ENCODE results near the gene RPS6KB2. TPM values are rescaled to one million over a fixed set of nuclear protein-coding genes. Genes with fewer than 3 reads are reported as not detected.
"Not testable (repeated sequence)": the region's sequence is repeated elsewhere in the genome, so short reads cannot be mapped to it uniquely, and the experiment has no call there.

Gene RPS6KB2
- total RNA-seq, 1 donor from 2014 or later = 83.1 TPM

GRCh38 chr11:67476692-67477091 is 48.4 kb downstream of the RPS6KB2 start:
- H3K27ac Mint-ChIP-seq; H3K36me3 Mint-ChIP-seq (ENCODE audit: low read depth); DNase-seq; H3K4me1 Mint-ChIP-seq; intact Hi-C loops (cut with micrococcal nuclease); H3K4me3 Mint-ChIP-seq; H3K27me3 Mint-ChIP-seq; H3K9me3 Mint-ChIP-seq: not testable (repeated sequence)

DNA sequence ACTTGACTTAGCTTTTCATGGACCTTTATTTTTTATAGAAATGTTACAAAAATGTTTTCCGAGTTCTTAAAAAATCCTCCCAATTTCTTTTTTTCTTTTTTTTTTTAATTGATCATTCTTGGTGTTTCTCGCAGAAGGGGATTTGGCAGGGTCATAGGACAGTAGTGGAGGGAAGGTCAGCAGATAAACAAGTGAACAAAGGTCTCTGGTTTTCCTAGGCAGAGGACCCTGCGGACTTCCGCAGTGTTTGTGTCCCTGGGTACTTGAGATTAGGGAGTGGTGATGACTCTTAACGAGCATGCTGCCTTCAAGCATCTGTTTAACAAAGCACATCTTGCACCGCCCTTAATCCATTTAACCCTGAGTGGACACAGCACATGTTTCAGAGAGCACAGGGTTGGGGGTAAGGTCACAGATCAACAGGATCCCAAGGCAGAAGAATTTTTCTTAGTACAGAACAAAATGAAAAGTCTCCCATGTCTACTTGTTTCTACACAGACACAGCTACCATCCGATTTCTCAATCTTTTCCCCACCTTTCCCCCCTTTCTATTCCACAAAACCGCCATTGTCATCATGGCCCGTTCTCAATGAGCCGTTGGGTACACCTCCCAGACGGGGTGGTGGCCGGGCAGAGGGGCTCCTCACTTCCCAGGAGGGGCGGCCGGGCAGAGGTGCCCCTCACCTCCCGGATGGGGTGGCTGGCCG is 49.2 kb downstream of the RPS6KB2 start:
- H3K9me3 Mint-ChIP-seq; H3K27ac Mint-ChIP-seq; intact Hi-C loops (cut with micrococcal nuclease); H3K4me3 Mint-ChIP-seq; H3K4me1 Mint-ChIP-seq; H3K27me3 Mint-ChIP-seq; H3K36me3 Mint-ChIP-seq (ENCODE audit: low read depth); DNase-seq: not testable (repeated sequence)

GRCh38 chr11:67482275-67482826 is 54.1 kb downstream of the RPS6KB2 start:
- no peak for DNase-seq
- Mint-ChIP-seq H3K27ac (peak overlapping the region; percentile 99), H3K9me3 (peaks cover 6% of the 10 kb centered on the region), H3K36me3 (ENCODE audit: low read depth) (peaks cover 33% of the 10 kb centered on the region), H3K4me1 (peaks cover 40% of the 10 kb centered on the region), H3K27me3 (peaks cover 5% of the 10 kb centered on the region), H3K4me3 (peak overlapping the region; percentile 96)
- intact Hi-C loops (cut with micrococcal nuclease) = loop anchor here (1.0 to 10.0 kb wide), 3 partner anchors 13 to 528 kb away; partner anchors contain the start of genes GRK2, PC and TMEM134

GRCh38 chr11:67482827-67483798 is 54.8 kb downstream of the RPS6KB2 start, which contains the start of gene AIP:
Gene AIP (plus strand): TSS chr11:67483026. CDS start chr11:67483159, 133 bp downstream.
- intact Hi-C loops (cut with micrococcal nuclease) = loop anchor here (1.0 to 10.0 kb wide), 4 partner anchors 14 to 528 kb away; partner anchors contain the start of genes GRK2, PC and TMEM134

DNA sequence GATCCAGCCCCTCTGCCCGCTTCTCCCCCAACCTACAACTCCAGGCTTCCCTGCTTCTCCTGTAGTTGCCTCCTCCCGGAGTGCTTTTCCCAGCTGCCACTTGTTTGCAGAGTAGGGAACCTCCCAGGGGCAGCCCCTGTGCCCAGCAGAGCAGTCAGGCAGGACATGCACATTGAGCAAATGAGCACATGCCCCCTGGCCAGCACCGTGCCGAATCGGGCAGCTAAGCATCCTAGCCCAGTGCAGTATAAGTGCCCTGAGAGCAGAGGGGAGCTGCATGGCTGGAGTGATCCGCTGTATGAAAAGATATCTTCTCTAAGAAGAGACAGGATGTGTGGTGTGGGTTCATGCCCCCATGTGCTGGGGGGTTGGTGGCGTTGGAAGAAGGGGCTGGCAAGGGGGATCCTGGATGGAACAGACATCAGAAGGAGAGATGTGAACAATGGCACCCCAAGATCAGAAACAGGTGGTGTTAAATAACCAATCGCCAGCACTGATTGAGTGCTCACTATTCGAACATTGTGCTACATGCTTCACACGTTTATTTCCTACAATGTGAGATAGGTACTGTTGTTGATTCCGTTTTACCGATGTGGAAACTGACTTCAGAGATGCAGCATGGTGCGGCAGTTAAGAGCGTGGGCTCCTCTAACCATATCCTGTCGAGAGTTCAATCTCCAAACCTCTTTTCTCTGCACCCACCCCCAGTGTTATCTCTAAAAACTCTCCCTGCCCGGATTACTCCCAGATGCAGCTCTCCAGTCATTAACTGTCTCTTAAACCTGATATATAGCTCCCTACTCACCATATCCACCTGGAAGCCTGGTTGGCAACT is 55.8 kb downstream of the RPS6KB2 start:
- peaks cover 47% of the 10 kb centered on the region for H3K36me3 Mint-ChIP-seq (ENCODE audit: low read depth)
- peaks cover 6% of the 10 kb centered on the region for H3K9me3 Mint-ChIP-seq
- peaks cover 55% of the 10 kb centered on the region for H3K4me1 Mint-ChIP-seq
- H3K4me3 Mint-ChIP-seq = peak overlapping the region; percentile 96
- peaks cover 5% of the 10 kb centered on the region for H3K27me3 Mint-ChIP-seq
- intact Hi-C loops (cut with micrococcal nuclease) = loop anchor here (1.0 to 10.0 kb wide), 4 partner anchors 20 to 529 kb away; partner anchors contain the start of genes GRK2 and PC
- peak; percentile 85 for DNase-seq
- H3K27ac Mint-ChIP-seq = peak overlapping the region; percentile 99

More at GRCh38 chr11:67482827-67483798, 54.8 kb downstream of the RPS6KB2 start, which contains the start of gene AIP:
- H3K9me3 Mint-ChIP-seq = peaks cover 6% of the 10 kb centered on the region
- H3K27ac Mint-ChIP-seq = peak within 1 kb of the TSS; percentile 99
- H3K4me3 Mint-ChIP-seq = peak within 1 kb of the TSS; percentile 96
- DNase-seq = peak; percentile 99
- peaks cover 5% of the 10 kb centered on the region for H3K27me3 Mint-ChIP-seq
- H3K4me1 Mint-ChIP-seq = peaks cover 47% of the 10 kb centered on the region
- peaks cover 39% of the 10 kb centered on the region for H3K36me3 Mint-ChIP-seq (ENCODE audit: low read depth)

DNA sequence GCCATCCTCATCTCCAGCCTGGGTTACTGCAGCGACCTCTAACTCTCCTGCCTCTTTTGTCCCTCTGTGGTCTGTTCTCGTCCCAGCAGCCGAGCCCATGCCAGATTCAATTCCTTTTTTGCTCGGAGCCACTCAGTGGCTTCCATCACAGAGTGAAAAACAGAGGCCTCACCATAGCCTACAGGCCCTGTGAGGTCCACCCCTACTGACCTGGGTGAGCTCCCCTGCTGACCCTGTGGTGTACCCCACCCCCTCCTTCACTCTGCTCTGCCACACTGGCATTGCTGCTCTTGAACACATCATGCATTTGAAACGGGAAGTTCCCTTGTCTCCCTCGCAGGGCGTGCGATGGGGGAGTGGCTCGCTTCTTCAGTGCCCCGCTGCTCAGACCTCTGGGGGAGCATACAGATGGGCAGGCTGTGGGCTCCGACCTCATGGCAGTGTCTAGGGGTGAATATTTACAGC is 56.6 kb downstream of the RPS6KB2 start:
- DNase-seq = peak; percentile 89
- intact Hi-C loops (cut with micrococcal nuclease) = loop anchor here (2.0 to 10.0 kb wide), 3 partner anchors 82 to 530 kb away; partner anchors contain the start of genes GRK2 and PC
- H3K4me1 Mint-ChIP-seq = peaks cover 59% of the 10 kb centered on the region
- H3K27me3 Mint-ChIP-seq = peaks cover 1% of the 10 kb centered on the region
- H3K27ac Mint-ChIP-seq = peak overlapping the region; percentile 99
- peaks cover 52% of the 10 kb centered on the region for H3K36me3 Mint-ChIP-seq (ENCODE audit: low read depth)
- H3K9me3 Mint-ChIP-seq = peaks cover 6% of the 10 kb centered on the region
- peak overlapping the region; percentile 96 for H3K4me3 Mint-ChIP-seq

Other genes starting within 250 kb of the RPS6KB2 start
- 244 and 248 TPM in 2 replicates for gene GRK2, start 162.0 kb upstream of the RPS6KB2 start, total RNA-seq
- 114 and 124 TPM in 2 replicates for gene ANKRD13D, start 139.2 kb upstream of the RPS6KB2 start, total RNA-seq
- gene SSH3, start 125.0 kb upstream of the RPS6KB2 start, total RNA-seq = 7.1 and 8.1 TPM in 2 replicates
- gene POLD4, start 74.9 kb upstream of the RPS6KB2 start, total RNA-seq = 36.0 and 36.4 TPM in 2 replicates
- gene CLCF1, start 54.9 kb upstream of the RPS6KB2 start, total RNA-seq = 0.63 and 0.66 TPM in 2 replicates
- 31.6 and 34.3 TPM in 2 replicates for gene RAD9A, start 36.5 kb upstream of the RPS6KB2 start, total RNA-seq
- 251 and 252 TPM in 2 replicates for gene PPP1CA, start 26.6 kb upstream of the RPS6KB2 start, total RNA-seq
- gene TBC1D10C, start 24.4 kb upstream of the RPS6KB2 start, total RNA-seq = 115 and 119 TPM in 2 replicates
- 0.77 and 0.83 TPM in 2 replicates for gene CARNS1, start 12.8 kb upstream of the RPS6KB2 start, total RNA-seq
- 85.1 and 90.3 TPM in 2 replicates for gene PTPRCAP, start 9.2 kb downstream of the RPS6KB2 start, total RNA-seq
- gene CORO1B, start 15.0 kb downstream of the RPS6KB2 start, total RNA-seq = 251 and 259 TPM in 2 replicates
- not detected in 2 replicates for gene GPR152, start 24.2 kb downstream of the RPS6KB2 start, total RNA-seq
- 0.66 and 0.68 TPM in 2 replicates for gene CABP4, start 26.9 kb downstream of the RPS6KB2 start, total RNA-seq
- gene TMEM134, start 40.8 kb downstream of the RPS6KB2 start, total RNA-seq = 56.8 and 58.3 TPM in 2 replicates
- 186 and 189 TPM in 2 replicates for gene AIP, start 54.5 kb downstream of the RPS6KB2 start, total RNA-seq
- 126 and 128 TPM in 2 replicates for gene PITPNM1, start 76.9 kb downstream of the RPS6KB2 start, total RNA-seq
- gene CDK2AP2, start 79.7 kb downstream of the RPS6KB2 start, total RNA-seq = 93.5 and 97.9 TPM in 2 replicates
- gene CABP2, start 95.0 kb downstream of the RPS6KB2 start, total RNA-seq = not detected in 2 replicates
- 305 and 312 TPM in 2 replicates for gene GSTP1, start 155.3 kb downstream of the RPS6KB2 start, total RNA-seq
- 304 and 321 TPM in 2 replicates for gene NDUFV1, start 178.4 kb downstream of the RPS6KB2 start, total RNA-seq
- gene NUDT8, start 201.4 kb downstream of the RPS6KB2 start, total RNA-seq = 22.2 and 22.6 TPM in 2 replicates
- gene TBX10, start 211.3 kb downstream of the RPS6KB2 start, total RNA-seq = not detected in 2 replicates
- gene ACY3, start 222.2 kb downstream of the RPS6KB2 start, total RNA-seq = 0.14 TPM in 1 of 2 replicates, not detected in the other
- gene ALDH3B2, start 246.1 kb downstream of the RPS6KB2 start, total RNA-seq = not detected in 2 replicates

All from activated CD4-positive, alpha-beta T cell treated with anti-CD3 and anti-CD28 coated beads, Interleukin-2, amount 10 ng/mL, durations not matched to agents 24 days and 14 days (primary cell).